HG03039 (cell line): ENCODE measurements around the gene PAX2.

ENCODE experiments used
- ATAC-seq: cut with Tn5 transposase; IDR thresholded peaks from one replicate; pipeline ENCODE4 v1.9.1; 2021; ENCODE audit warnings: mild to moderate bottlenecking, moderate library complexity; ENCODE audit not compliant: unreplicated experiment

The PAX2 gene

DNA sequence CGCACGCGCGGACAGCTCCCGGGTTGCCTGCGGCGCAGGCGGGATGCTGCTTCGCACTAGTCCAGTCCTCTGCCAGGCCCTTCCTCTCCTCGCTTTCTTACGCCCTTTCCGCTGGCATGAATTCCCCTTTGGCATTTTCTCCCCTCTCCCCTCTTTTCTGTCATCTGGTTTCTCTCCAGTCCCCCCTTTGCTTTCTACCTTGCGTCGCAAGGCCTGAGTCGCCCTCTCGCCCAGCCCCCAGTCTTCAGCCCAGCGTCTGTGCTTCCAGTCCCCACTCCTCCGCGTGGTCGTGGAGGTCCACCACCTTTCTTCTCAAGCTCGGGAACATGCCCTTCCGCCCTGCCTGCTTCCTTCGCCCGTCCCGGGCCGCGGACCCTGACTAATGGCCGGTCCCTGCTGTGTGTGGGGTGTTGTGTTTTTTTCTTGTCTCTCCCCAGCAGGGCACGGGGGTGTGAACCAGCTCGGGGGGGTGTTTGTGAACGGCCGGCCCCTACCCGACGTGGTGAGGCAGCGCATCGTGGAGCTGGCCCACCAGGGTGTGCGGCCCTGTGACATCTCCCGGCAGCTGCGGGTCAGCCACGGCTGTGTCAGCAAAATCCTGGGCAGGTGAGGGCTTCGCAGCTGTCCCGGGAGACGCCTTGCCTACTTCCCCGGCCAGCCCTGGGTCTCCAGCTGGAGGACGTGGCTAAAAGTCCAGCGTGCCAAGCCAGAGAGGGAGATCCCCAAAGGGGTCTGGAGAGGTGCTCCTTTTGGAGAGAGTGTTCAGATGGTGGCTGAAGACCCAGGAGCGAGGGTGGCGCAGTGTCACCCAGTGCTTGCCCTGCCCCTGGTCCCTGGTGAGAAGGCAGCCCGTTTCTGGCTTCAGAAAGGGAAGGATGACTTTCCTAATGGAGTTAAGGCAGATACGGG, 4.2 kb downstream of the PAX2 start:
- ATAC-seq = no peak

DNA sequence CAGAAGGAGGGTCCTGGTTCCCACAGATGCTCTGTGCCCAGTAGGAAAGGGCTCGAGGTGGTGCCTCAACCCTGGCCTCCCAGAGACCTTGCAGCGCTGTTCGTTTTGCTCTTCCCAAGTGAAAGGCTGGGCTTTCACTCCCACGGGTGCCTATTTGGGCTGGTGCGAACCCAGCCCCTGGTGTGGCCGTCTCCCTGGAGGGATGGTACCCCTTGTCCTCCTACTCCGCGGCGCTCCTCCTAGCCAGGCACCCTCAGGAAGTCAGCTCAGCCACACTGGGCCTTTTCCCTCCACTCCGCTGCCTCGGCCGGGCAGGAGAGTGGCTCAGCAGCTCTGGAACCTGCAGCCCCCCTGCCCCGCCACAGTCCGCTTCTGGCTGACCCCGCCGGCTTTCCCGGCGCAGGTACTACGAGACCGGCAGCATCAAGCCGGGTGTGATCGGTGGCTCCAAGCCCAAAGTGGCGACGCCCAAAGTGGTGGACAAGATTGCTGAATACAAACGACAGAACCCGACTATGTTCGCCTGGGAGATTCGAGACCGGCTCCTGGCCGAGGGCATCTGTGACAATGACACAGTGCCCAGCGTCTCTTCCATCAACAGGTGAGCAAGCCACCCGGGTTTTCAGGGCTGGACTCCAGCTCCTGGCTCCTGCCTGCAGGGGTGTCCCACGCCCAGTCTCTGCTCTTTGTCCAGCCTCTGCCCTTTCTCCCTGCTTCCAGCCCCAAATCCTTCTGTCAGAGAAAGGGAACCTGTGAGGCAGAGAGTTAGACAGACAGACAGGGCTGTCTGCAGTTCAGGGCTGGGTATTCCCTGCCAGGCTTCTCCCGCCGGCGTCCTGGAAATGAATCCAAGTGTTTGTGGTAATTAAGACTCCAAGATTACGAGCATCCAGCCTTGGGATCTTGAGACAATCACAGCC, 5.2 kb downstream of the PAX2 start:
- ATAC-seq = no peak

DNA sequence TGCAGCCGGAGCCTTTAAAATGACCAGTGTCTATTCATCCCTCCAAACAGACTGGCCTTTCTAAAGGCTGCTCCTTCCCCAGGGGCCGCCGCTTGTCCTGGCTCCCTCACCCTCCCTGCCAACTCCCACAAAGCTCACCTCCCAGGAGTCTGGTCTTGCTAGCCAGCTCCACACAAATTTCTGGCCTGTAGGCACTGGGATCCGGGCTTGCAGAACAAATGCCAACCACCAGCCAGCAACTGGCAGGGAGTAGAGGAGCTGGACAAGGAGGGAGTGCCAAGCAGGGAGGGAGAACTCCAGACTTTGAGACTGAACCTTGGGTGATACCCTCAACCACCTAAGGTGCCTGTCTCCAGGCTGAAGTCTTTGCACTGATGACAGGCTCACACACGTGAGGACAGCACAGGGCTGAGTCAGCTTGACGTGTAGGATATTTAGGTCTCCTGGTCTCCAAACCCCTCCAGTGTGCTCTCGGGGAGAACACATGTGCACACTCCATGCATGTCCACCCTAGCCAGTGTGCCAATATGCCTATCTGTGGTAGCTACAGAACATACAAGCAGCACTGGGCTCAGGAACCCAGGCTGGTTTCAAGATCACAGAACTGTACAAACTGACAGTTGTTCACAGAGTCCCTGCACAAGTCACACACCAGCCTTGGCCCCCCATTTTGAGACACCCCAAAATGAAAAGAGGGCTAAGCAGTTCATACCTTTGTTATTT, 6.0 kb downstream of the PAX2 start:
- no peak for ATAC-seq

DNA sequence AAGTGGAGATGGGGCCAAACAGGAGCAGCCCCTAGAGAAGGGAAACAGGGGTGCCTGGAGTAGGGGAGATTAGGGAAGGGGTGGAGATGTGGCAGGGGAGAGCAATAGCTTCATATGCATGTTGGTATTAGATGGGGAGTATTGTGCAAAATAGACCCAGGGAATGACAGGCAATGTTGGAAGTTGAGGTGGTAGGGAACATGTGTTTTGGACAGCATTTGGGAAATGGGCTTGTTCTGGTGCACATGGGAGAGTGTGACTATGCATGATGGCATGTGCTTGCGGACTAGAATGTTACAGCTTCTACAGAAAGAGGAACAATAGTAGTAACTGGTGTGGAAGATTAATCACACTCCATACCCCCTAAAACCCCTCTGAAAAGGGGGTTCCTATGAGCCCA, 10.4 kb downstream of the PAX2 start:
- no peak for ATAC-seq

DNA sequence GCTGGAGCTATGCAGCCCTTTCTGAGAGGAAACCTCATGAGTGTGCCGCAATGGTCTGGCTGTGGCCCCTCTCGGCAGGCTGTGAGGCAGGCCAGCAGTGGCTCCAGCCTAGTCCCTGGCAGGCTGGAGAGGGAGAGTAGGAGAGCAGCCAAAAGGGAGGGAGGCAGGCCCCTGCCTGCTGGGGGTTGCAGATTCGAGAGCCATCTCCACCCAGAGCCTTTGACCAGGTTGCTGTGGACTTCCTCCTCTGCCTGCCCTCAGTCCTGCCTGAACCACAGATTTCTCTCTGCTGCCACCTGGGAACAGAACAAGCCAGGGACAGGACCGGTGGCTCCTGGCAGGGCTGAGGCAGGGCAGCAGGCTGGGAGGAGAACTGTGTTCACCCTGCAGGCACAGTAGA, 13.9 kb downstream of the PAX2 start:
- no peak for ATAC-seq

DNA sequence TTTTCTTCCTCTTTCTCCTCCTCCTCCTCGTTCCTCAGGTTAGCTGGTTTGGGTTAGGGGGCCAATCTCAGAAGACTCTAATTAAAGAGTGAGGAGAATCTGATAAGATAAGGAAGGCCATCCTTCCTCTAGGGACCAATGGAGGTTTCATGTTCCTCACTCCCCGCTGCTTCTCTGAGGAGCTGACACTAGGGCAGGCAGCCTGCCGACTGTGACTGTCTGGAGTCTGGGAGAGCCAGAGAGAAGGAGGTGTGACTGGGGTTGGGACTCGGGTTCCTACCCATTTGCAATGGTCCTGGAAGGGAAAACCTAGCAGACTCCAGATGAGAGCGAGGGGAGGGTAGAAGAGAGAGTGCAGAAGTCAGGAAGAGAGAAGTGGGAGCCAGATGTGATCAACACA, 15.3 kb downstream of the PAX2 start:
- no peak for ATAC-seq

DNA sequence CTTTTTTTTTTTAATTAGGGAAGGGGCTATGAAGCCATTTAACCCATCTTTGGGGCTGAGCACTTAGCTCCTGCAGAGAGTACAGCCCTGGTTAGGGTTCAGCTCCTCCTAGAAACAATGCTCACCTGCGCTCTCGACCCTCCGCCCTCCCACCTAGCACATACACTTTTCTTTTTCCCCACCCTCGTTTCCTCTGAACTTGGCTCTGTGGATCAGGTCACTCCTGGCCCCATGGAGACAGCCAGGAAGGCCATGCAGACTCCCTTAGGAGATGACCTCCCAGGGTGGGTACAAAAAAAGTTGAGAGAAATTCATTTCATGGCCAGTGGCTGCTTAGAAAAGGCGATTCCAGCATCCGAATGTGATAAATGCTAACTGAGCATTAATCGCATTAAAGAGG, 15.8 kb downstream of the PAX2 start:
- ATAC-seq = no peak

DNA sequence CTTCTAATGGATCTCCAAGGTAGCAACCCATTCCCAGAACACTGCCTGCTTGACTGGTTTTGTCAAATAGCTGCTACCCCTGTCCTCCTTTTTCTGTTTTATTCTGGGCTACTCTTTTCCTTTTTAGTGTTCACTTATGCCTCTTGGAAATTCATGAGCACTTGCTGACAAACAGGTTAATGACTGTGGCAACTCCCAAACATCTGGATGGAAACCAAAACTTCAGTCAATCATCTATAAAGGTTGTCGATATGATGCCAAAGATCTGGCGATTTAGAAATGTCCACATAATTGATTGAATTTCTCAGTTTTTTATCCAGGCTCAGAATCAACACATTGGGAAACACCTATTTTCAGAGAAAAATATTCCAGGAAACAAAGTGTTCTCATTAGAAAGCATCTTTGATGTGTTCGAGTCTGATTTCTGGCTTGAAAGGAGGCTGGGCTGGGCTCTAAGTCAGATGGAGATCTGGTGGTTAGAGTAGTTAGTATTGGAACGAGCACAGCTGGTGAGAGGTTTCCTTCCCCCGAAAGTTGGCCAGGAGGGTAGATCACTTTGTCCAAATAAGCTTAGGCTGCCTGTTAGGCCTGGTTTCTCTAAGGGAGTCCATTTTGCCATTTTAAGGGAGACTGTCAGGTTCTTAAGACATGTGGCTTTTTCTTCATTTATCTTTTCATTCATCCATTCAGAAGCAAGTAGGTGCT, 17.8 kb downstream of the PAX2 start:
- no peak for ATAC-seq

DNA sequence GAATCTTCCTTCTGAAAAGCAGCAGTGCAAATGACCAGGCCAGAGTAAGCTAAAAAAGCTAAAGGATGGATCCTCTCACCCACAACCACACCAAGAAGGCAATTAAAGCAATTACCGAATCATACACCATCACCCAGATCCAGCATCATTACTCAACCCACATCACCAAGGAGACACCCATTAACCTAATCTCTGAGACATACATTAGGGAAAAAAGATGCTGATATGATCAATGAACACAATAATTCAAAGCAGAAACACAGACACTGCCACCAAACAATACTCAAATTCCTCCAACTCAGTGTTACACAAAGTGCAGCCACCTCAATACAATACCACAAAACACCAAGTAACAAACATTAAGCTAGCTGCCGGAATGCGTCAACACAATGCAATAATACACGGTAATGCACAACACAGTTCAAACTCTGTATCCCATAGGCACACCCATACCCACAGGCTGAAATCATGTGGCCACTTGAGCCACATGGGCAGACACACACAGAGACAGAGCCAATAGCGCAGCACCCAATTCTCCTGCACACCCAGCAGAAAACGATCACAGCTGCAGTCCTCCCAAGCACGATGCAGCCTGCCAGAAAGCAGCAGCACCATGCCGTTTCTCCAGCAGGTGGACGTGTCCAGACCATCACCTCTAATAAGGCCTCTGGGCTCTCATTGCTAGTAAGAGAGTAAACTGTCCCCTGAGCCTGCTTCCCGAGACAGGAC, 21.5 kb downstream of the PAX2 start:
- no peak for ATAC-seq

DNA sequence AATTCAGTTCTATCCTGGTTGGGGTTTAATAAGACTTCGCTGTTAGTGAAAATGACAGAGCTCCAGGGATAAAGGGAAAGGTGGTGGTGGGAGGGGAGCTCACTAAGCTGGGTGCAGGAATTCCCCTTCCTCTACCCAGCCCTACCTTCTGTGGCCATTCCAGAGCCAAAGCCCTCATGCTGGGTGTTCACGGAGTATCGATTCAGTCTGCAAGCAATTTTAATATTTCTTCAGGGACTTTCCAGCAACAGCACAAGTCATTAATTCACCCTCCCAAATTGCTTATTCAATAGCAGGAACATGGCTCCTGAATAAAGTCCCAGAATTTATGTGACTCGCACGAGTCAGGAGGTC, 22.0 kb downstream of the PAX2 start:
- ATAC-seq = no peak

DNA sequence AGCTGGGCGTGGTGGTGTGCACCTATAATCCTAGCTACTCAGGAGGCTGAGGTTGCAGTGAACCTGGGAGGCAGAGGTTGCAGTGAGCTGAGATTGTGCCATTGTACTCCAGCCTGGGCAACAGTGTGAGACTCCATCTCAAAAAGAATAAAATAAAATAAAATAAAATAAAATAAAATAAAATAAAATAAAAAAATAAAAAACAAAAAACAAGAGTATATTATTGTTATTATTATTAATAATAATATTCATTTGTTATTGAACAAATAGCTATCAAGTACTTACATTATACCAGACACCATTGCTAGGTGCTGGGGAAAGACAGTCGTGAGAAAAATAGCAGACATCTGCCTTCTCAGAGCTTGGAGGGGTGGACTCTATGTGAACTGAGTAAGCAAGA, 24.1 kb downstream of the PAX2 start:
- no peak for ATAC-seq

DNA sequence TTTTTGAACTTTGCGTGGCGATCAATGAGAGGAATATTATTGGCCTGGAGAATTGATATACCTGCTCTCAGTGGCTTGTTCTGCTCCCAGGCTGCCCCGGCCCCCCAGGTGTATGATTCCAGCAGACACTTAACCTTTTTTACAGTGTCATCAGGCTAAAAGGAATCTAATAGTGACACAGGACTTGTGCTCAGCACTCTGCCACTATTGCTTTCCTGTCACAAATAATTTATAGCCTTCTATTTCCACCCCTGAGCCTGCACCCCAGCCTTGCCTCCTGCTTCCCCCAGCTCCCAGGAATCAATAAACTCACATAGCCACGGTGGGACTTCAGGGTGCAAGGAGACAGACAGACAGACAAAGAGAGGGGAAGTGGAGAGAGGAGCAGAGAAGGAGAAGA, 28.3 kb downstream of the PAX2 start:
- ATAC-seq = no peak

DNA sequence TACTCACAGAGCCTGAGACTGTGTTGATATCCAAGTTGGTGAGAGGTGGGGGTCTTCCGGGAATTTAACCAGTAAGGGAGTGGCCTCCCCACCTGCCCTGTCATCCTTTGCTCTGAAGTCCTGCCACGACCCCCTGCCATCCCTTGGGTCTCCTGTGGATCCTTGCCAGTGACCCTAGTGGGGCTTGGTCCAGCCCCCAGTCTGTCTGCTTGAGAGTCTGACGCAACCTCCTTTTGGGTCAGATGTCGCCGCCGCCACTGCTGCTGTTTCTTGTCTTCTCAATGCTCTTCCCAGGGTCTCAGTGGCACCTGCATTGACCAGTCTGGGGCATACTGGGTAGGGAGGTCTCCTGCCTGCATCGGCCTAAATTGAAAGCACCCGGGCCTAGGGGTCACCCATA, 28.8 kb downstream of the PAX2 start:
- ATAC-seq = no peak

DNA sequence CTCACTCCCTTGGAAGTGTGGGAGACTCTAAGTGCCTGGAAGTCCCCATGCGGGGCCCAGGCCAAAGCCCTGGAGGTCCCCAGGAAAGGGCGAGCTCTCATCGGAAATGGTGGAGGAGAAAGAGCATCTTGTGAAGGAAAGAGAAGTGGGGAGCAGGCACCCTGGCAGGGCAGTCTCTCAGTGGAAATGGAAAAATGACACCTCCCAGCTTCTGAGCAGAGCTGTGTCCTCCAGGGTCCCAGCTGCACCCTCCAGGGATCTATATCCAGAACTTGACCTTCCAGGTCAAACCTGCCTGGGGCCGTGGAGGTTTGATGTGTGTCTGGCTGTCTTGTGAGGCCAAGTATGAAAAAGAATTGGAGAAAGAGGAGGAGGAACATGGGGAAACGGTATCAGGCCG, 29.5 kb downstream of the PAX2 start:
- ATAC-seq = no peak

DNA sequence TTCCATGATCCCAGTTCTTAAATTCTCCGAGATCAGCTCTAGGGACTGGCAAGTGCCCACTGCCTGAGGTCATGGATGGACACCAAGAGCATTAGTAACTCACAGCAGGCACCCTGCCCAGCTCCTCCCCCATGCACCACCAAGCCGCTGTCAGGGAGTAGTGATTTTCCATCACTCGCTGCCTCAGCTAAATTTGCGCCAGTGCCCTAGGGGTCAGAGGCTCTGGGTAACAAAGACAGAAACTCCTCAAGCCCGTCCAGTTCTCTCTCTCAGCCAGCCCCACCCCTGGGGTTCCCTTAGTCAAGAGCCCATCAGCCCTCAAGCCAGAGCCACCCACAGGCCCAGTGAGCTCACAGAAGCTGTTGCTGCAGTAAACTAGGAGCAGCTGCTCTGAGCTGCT, 30.0 kb downstream of the PAX2 start:
- no peak for ATAC-seq

DNA sequence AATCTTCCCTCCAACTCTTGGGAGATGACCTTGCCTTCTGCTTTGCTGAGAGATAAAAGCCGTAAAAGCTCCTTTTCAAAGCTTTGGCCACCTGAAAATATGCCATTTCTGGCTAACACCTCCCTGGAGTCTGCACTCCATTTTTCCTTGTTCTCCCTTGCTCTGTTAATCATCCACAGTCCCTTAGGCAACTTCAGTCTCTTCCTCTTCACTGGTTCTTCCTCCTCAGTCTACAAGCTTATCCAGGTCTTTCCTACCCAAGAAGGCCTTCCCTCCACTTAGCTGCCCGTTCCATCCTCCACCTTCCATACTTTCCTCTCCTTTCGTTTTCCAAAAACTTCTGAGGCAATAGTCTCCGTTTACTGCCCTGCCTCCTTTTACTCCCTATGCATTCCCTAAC, 30.5 kb downstream of the PAX2 start:
- no peak for ATAC-seq

DNA sequence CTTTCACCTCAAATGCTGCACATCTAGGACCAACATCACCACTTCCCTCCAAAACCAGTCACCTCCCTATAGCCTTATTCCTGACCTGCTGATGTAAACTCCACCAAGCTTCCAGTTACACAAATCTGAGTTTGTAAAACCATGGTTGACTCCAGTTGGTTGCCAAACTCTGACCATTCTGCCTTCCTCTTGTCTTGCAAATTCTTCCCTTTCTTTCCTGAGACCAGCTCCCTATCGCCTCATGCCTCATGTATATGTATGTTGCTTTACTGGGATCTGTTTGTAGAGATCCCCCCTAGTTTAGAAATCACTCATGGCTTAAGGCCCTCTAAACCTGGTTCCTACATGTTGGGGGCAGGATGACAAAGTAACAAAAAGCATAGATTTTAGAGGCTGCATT, 31.3 kb downstream of the PAX2 start:
- no peak for ATAC-seq

DNA sequence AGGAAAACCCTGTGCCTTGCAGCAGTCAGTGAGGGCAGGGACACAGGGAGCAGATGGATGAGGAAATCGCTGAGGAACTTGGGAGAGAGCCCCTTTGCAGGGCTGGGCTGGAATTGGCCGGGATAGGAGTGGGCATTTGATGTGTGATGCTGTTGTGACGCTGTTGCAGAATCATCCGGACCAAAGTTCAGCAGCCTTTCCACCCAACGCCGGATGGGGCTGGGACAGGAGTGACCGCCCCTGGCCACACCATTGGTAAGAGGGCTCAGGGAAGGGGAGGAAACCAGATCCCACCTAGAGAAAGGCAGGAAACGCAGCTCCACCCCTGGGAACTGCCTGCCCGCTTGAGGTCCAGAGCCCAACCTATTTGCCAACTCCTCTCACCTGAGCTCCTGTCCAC, 33.9 kb downstream of the PAX2 start:
- ATAC-seq = no peak

DNA sequence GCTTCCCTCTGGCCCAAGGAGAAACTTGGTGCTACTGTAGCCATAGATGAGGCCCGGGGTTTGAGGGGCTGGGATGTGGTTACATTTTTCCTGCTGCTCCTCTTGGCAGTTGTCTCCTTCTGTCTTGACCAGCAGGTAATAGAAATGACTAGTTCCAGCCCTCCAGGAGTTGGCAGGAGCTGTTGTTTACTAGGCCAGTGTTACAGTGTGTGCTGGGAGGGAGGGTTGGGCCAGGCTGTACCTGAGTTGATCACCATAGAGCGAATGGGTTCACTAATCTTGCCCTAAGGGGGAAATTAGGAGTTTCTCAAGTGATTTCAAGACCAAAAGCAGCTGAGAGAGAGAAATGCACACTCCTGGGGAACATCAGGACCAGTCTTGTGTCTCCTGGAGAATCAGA, 34.9 kb downstream of the PAX2 start:
- no peak for ATAC-seq

DNA sequence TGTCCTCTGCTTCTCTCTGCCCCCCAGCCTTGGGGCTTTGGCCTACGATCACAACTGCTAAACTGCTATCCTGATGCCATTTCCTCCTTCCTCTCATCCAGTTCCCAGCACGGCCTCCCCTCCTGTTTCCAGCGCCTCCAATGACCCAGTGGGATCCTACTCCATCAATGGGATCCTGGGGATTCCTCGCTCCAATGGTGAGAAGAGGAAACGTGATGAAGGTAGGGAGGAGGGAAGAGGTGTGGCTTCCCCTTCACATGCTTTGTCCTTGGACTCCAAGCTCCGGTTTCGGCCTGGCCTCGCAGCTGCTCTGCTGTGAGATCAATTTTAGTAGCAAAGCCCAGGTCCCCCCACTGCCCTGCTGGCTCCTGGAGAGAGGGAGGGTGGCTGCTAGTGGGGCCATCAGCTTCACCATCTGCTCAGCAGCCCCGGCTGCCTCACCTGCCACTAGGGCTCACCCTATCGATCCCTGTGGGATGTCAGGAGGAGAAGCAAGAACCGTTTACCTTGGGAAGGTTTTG, 35.8 kb downstream of the PAX2 start:
- no peak for ATAC-seq
